GM12892 (cell line): ENCODE data around the gene MAPKAPK3.

Source experiments
- POLR2A ChIP-seq: IDR thresholded peaks from 2 replicates; pipeline ENCODE4 v1.6.1; 2011; ENCODE audit warnings: low read depth, low read length, control low read depth
- POLR2AphosphoS5 ChIP-seq: IDR thresholded peaks from 2 replicates; pipeline ENCODE4 v1.6.1; 2011; ENCODE audit warnings: low read depth, low read length, control low read depth
- TAF1 ChIP-seq: IDR thresholded peaks from 2 replicates; pipeline ENCODE4 v1.6.1; 2011; ENCODE audit warnings: low read depth, mild to moderate bottlenecking, control low read depth, low read length, borderline replicate concordance

- TF ChIP-seq POLR2A = no peak
- no peak for TF ChIP-seq POLR2AphosphoS5
- TF ChIP-seq TAF1 = no peak
Observed at GRCh38 chr3:50570508-50571279, 46.3 kb upstream of the MAPKAPK3 start.
